Activated naive CD4-positive, alpha-beta T cell treated with anti-CD3 and anti-CD28 coated beads, Interleukin-2, amount 50 U/mL, for 24 hours (primary cell): Measurements from ENCODE around the gene NUDT3.

Experiments
- H3K27ac Mint-ChIP-seq: one replicate; pipeline ENCODE4 v1.8.0; 2021; ENCODE audit warnings: mild to moderate bottlenecking, mixed read lengths
- H3K27me3 Mint-ChIP-seq: one replicate; pipeline ENCODE4 v1.8.0; 2021; ENCODE audit warnings: mixed read lengths
- H3K36me3 Mint-ChIP-seq: one replicate; pipeline ENCODE4 v1.8.0; 2021; ENCODE audit warnings: mixed read lengths
- H3K4me1 Mint-ChIP-seq: one replicate; pipeline ENCODE4 v1.8.0; 2021; ENCODE audit warnings: mixed read lengths
- H3K4me3 Mint-ChIP-seq: one replicate; pipeline ENCODE4 v1.8.0; 2021; ENCODE audit warnings: mild to moderate bottlenecking, mixed read lengths
- H3K9me3 Mint-ChIP-seq: one replicate; pipeline ENCODE4 v1.8.0; 2021; ENCODE audit warnings: mixed read lengths

The NUDT3 gene

DNA sequence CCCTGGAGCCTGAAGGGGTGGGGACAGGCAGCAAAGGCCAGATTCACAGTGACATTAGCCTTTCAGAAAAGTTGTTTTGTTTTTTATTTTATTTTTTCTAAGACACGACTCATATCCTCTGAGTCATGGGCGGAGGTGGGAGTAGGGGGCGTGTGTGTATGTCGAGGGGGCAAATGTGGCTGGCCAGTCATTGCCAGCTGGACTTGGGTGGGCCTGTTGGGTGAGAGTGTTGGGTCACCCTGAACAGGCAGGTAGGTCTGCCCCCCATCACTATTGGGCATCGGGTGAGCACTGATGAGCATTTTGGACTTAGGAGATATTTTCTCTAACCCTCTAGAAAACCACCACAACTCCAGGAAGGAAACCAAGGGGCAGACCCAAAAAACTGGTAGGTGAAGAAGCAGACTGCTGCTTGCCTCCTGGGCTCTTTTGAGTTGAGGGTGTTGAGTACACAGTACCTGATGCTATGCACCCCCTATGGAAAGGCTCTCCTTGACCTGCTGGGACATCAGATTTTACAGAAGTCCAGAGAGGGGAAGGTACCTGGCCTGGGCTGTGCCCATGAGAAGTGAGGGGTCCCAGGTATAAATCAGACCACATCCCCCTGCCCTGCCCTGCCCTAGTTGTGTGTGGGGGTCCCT lies 149.2 kb downstream of the NUDT3 start:
- Mint-ChIP-seq H3K9me3 (no peaks in the 10 kb centered on the region), H3K27ac (peak overlapping the region; percentile 89), H3K4me3 (peak overlapping the region; percentile 83), H3K36me3 (peaks cover 37% of the 10 kb centered on the region), H3K4me1 (peaks cover 90% of the 10 kb centered on the region), H3K27me3 (no peaks in the 10 kb centered on the region)

DNA sequence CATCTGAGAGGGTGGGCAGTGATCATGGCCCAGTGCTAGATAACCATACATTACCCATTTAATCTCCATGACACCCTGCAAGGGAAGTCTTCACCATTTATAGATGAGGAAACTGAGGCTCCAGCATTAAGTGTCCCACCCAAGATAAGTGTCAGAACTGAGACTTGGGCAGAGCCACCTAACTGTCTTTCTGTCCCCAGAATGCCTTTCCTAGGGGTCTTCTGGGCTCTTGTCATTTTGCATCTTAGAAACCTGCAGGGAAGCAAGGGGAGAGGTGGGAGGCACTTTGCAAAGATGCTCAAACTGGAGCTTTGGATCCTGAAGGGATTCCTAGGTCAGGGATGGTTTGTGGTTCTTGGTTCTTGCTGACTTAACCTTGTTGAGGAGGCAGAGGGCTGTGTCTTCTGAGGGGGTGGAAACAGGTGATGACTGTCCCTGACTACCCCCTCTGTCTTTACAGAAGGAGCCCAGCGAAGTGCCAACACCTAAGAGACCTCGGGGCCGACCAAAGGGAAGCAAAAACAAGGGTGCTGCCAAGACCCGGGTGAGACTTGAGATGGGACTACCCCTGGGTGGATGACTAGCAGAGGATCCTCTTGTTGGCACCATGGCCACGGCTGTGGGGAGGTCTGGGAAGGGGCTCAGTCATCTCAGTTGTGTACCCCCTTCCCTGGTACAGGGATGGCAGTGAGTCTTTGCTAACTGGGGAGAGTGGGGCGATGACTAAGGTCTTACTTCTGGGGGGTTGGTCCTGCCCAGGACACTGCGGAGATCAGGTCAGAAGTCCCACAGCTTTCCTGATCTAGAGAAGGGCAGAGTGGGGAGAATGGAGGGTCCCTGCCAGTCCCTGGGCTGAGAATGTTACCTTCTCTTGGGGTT lies 150.0 kb downstream of the NUDT3 start:
- Mint-ChIP-seq H3K9me3 (no peaks in the 10 kb centered on the region), H3K4me1 (peaks cover 83% of the 10 kb centered on the region), H3K4me3 (peak overlapping the region; percentile 83), H3K27me3 (no peaks in the 10 kb centered on the region), H3K27ac (peak overlapping the region; percentile 89), H3K36me3 (peaks cover 37% of the 10 kb centered on the region)

DNA sequence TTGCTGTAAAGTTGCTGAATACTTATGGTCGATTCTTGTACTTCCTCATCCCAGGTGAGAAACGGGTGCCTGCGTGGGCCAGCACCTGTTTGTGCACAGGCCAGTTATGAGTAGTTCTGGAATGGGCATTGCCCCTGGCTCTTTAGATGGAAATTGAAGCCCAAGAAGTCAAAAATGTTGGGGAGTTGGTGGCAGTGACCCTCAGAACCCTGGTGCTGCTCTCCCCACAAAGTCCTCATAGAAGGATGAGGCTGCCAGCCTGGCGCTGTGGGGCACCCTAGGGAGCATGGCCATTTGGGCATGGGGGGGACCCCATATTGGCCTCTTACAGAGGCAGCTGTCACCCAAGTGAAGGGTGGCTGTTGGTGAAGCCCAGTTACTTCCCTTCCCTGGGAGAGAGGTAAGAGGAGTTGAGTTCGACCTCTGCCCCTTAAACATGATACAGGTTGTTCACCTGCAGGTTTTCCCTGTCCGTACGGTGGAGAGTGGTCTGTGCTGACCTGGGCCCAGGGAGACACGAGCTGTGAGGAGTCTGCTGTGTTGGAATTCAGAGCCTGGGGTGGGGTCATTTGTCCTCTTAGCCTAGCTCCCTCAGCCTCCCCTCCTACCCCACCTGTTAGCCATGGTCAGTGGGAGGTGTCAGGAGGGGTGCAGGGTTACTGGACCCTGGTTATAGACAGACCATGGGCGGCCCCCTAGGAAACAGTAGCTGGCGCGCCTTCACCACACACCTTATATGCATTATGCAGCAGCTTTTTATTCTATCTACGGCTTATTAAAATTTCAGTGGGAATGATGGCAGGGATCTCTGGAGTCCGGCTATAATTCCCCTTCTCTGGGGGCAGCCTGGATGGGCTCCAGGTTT lies 150.9 kb downstream of the NUDT3 start:
- Mint-ChIP-seq H3K9me3 (no peaks in the 10 kb centered on the region), H3K36me3 (peaks cover 37% of the 10 kb centered on the region), H3K27ac (peak overlapping the region; percentile 89), H3K4me1 (peaks cover 73% of the 10 kb centered on the region), H3K27me3 (no peaks in the 10 kb centered on the region), H3K4me3 (peak overlapping the region; percentile 83)

DNA sequence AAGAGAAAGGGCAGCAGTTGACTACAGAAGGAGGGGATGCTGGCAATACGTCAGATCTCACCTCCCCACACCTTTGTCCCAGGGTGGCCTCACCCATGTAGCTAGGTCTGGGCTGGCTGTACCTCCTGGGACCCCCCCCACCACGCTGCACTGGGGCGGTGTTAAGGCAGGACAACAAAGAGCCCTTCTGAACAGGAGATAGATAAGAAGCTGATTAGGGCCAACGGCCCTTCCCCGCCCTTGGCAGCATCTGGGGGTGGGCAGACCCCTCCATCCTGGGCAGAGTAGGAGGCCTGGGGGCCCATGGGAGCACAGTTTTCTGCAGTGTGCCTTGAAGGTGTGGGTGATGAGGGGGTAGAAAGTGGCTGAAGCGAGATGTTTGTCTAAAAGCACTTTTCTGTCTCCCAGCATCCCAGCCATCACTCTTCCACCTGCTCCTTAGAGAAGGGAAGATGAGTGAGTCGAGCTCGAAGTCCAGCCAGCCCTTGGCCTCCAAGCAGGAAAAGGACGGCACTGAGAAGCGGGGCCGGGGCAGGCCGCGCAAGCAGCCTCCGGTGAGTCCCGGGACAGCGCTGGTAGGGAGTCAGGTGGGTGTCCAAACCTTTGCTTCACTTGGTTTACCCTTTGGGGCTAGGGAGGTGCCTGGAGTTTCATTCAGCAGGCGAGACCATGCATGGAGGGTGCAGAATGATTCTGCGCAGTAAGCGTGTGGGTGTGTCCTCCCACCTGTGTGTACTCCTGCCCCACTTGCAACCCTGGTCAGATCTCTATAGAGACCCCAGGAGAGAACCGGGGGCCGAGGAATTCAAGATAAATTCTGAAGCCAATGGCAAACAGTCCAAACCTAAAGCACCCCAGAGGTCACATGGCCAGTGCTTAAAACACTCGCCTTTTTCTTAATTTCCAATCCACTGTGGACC lies 151.9 kb downstream of the NUDT3 start:
- peaks cover 36% of the 10 kb centered on the region for H3K36me3 Mint-ChIP-seq
- H3K27ac Mint-ChIP-seq: peak overlapping the region; percentile 90
- H3K9me3 Mint-ChIP-seq: no peaks in the 10 kb centered on the region
- H3K27me3 Mint-ChIP-seq: no peaks in the 10 kb centered on the region
- H3K4me1 Mint-ChIP-seq: peaks cover 68% of the 10 kb centered on the region
- H3K4me3 Mint-ChIP-seq: peak overlapping the region; percentile 94

DNA sequence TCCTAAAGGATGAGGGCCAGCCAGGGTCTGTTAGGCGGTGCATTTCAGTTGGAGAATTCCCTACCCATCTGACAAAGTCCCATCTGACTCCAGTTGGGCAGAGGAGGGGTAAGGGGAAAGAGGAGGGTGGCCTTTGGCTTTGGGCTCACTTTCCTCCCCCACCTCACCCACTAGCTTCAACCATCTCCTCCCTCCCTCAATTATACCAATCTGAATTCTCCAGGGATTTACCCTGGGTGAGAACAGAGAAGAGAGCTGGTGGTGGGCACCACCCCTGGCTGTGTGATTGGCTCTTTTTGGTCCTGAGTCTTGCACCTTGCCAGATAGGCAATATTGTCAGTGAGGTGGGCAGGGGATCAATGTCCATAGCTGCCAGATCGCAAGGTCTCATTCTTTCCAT lies 152.6 kb downstream of the NUDT3 start:
- H3K4me3 Mint-ChIP-seq: peak overlapping the region; percentile 94
- H3K27ac Mint-ChIP-seq: peak overlapping the region; percentile 95
- no peaks in the 10 kb centered on the region for H3K27me3 Mint-ChIP-seq
- no peaks in the 10 kb centered on the region for H3K9me3 Mint-ChIP-seq
- peaks cover 36% of the 10 kb centered on the region for H3K36me3 Mint-ChIP-seq
- peaks cover 62% of the 10 kb centered on the region for H3K4me1 Mint-ChIP-seq

DNA sequence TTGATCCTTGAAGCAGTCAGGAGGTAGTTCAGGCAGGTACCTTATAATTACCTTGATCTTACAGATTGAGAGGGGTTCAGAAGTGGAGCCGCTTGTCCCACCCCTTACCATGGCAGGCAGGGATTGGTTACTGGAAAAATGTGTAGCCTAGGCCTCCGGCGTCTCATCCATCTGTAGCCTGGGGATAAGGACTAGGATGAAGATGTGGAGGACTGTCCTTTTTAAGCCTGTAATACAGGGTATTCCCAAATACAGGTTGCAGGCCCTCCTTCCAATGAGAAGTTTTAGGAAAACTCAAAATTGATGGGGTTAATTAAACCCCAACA lies 153.0 kb downstream of the NUDT3 start:
- Mint-ChIP-seq H3K27ac (peak overlapping the region; percentile 95), H3K4me3 (peak overlapping the region; percentile 94), H3K4me1 (peaks cover 61% of the 10 kb centered on the region), H3K9me3 (no peaks in the 10 kb centered on the region), H3K27me3 (no peaks in the 10 kb centered on the region), H3K36me3 (peaks cover 34% of the 10 kb centered on the region)

DNA sequence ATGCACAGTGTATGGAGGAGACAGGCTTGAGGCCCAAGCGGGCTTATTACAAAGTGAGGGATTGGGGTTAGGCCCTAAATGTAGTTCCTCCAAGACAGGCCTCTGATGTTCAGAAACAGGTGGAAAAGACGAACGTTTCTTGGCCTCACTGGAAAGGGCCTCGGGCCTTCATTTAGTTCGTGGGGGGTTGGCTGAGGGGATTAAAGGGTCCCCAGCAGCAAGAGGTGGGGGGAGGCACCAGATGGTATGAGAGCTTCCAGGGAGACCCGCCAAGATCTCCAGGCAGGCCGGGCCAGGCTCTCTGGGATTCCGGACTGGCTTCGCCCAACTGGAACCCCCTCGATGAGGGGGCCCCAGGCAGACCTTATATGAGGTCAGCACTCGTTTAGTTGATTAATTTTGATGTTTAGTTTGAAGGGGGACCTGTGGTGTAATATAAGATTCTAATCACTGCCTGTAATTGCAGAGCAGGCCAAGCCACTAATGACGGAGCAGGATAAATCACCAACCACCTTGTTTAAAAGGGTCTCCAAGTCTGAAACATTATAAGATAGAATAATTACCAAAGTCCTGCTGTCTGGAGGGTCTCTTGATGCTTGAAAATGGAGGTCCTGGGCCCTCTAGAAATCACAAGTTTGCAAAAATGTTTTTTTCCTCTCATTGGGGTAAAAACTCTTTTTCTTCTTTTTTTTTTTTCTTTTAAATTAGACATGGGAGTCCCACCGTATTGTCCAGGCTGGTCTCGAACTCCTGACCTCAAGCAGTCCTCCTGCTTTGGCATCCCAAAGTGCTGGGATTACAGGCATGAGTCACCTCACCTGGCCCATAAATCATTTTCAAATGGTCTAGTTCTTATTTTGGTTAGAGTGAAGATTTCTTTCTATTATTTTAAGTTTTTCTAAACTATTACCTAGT lies 153.6 kb downstream of the NUDT3 start:
- peaks cover 33% of the 10 kb centered on the region for H3K36me3 Mint-ChIP-seq
- H3K27ac Mint-ChIP-seq: peak overlapping the region; percentile 95
- peak overlapping the region; percentile 94 for H3K4me3 Mint-ChIP-seq
- no peaks in the 10 kb centered on the region for H3K27me3 Mint-ChIP-seq
- H3K4me1 Mint-ChIP-seq: peaks cover 64% of the 10 kb centered on the region
- no peaks in the 10 kb centered on the region for H3K9me3 Mint-ChIP-seq

DNA sequence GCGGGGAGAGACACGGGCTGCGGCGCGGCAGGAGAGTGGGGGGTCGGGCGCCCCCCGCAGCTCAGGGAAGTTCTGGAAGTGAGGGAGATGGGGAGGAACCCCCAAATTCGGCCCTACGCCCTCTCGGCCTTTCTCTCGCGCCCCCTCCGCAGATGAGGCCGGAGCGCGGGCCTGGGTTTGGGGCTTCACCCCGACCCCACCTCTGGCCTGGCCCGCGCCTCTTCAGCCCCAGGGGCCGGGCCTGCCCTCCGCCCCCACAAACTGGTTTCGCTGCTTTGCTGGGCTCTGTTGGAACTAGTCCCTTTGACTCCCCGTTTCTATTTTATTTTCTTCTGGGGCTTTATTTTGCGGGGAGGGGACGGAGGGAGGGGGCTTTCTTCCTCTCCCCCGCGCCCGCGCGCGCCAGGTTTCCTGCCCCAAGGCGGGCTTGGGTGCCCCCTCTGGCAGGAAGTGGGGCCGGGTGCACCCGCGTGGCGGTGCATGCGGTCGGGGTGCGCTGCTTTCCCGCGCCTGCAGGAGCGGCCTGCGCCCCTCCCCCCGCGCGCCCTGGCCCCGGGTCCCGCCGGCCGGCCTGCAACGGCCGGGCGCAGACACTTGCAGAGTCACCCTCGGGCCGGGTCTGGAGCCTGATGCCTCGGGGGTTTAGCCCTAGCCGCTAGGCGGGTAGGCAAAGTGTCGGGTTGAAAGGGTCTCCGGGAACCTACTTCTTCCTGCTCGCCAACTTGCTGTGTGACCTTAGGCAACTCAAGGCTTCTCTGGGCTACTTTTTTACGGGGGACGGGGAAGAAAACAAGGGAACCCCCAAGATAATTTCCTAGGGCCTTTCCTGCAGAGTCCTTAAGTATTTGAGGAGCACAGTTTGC lies 154.5 kb downstream of the NUDT3 start:
- H3K9me3 Mint-ChIP-seq: no peaks in the 10 kb centered on the region
- peak overlapping the region; percentile 95 for H3K27ac Mint-ChIP-seq
- H3K4me3 Mint-ChIP-seq: peak overlapping the region; percentile 94
- H3K27me3 Mint-ChIP-seq: no peaks in the 10 kb centered on the region
- peaks cover 57% of the 10 kb centered on the region for H3K4me1 Mint-ChIP-seq
- peaks cover 28% of the 10 kb centered on the region for H3K36me3 Mint-ChIP-seq

DNA sequence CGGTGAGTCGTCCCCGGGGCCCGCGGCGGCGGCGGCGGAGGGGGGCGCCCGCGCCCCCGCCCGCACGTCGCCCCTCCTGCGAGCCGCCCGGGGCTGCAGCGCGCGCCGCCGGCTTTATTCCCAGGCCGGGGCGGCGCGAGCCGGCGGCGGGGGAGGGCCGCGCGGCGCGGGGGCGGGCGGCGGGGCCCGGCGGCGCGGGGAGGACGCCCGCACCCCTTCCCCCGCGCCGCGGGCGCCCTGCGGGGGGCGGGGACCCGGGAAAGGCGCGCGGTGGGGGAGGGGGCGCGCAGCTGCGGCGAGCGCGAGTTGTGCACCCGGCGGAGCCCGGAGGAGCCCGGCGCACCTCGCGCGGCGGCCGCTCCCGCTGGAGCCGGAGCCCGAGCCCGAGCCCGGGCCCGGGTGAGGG lies 155.2 kb downstream of the NUDT3 start:
- Mint-ChIP-seq H3K4me1 (peaks cover 50% of the 10 kb centered on the region), H3K4me3 (no peak overlapping the region), H3K27ac (no peak overlapping the region), H3K27me3 (no peaks in the 10 kb centered on the region), H3K9me3 (no peaks in the 10 kb centered on the region), H3K36me3 (peaks cover 23% of the 10 kb centered on the region)

DNA sequence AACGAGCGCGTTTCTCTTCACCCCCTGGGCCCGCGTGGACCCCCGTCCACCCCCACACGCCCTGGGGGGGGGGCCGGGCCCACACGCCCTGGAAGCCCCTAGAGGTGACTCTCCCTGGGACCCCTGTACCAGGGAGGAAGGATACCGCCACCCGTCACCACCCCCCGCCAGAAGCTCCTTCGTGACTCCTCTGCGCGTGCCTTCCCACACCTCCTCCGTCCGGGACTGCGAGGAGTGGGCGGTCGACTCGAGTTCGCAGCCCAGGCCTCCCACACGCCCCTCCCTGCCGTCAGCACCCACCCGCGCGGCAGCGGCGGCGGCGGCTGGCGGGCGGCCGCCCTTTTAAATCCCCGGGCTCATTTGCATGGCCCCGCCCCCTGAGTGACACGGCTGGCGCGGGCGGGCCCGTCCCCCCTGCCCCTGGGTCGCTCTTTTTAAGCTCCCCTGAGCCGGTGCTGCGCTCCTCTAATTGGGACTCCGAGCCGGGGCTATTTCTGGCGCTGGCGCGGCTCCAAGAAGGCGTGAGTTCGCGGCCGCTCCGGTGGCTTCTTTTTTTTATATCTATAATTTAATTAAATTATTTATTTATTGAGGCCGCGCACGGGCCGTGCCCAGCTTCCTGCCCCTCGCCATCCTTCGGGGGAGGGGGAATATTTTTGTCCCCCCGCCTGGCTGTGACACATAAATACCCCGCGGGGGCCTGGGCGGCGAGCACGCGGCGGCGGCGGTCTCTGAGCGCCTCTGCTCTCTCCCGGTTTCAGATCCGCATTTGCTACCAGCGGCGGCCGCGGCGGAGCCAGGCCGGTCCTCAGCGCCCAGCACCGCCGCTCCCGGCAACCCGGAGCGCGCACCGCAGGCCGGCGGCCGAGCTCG lies 155.8 kb downstream of the NUDT3 start, which contains the start of gene HMGA1:
Gene HMGA1, plus strand, starts transcription at position 431 of the 873 bp plus-strand sequence. CDS start 3,908 bp downstream, outside the sequence.
- H3K27me3 Mint-ChIP-seq: no peaks in the 10 kb centered on the region
- peak within 1 kb of the TSS; percentile 98 for H3K27ac Mint-ChIP-seq
- peak within 1 kb of the TSS; percentile 93 for H3K4me3 Mint-ChIP-seq
- peaks cover 19% of the 10 kb centered on the region for H3K36me3 Mint-ChIP-seq
- peaks cover 44% of the 10 kb centered on the region for H3K4me1 Mint-ChIP-seq
- H3K9me3 Mint-ChIP-seq: no peaks in the 10 kb centered on the region

DNA sequence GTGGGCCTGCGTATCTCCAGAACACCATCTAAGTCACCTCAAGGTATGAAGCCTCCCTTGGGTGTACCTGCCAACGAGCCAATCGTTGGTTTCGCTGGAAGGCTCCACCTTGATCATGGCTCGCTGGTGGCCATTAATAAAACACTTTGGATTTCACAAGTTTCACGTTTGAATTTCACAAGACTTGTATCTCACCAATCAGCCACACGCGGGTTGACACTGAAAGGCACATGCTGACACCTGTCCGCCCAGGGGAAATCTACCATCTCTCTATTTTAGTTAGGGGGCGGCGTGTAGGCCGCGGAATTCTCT lies 156.4 kb downstream of the NUDT3 start:
- no peaks in the 10 kb centered on the region for H3K9me3 Mint-ChIP-seq
- peak overlapping the region; percentile 98 for H3K27ac Mint-ChIP-seq
- no peaks in the 10 kb centered on the region for H3K27me3 Mint-ChIP-seq
- peak overlapping the region; percentile 93 for H3K4me3 Mint-ChIP-seq
- H3K4me1 Mint-ChIP-seq: peaks cover 38% of the 10 kb centered on the region
- peaks cover 15% of the 10 kb centered on the region for H3K36me3 Mint-ChIP-seq

DNA sequence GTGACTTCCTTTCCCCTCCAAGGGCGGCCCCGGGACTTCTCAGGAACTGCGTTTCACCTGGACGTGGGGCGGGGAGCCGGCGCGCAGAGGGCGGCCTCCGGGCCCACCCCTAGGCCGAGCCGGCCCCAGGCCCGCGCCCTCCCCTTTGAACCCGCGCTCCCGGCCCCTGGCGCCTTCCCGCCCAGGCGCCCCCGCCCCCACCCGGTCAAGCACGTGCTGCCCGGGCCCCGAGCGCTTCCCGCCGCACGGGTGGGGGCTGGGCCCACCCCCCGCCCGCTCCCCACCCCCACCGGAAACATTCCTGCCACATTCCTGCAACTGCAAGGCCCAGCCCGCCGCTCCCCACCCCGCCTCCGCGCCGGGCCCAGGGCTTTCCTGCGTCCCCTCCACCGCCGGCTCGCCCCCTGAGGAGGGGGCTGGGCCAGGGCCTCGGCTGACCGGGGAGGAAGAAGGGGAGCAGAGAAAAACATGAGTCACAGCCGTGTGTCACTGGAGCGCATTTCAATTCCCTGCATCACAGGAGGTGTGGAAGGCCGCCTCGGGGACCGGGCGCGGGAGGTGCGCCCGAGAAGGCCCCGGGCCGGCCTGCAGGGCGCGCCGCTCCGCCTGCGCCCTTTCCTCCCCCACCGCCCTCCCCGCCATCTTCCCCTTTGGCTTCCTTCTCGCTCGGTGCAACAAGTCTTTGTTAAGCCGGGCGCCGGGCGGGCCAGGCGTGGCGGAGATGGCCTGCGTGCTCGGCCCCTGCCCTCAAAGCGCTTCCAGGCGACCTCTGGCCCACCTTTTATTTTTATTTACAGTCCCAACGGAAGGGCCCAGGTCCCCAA lies 156.9 kb downstream of the NUDT3 start:
- Mint-ChIP-seq H3K4me3 (peak overlapping the region; percentile 93), H3K9me3 (no peaks in the 10 kb centered on the region), H3K4me1 (peaks cover 33% of the 10 kb centered on the region), H3K36me3 (peaks cover 13% of the 10 kb centered on the region), H3K27me3 (no peaks in the 10 kb centered on the region), H3K27ac (peak overlapping the region; percentile 98)
